GM12872 (cell line): ENCODE measurements around the gene CCDC177.

ENCODE experiments used
- TF ChIP-seq, protein P1 (sequence below): IDR thresholded peaks from 3 replicates; pipeline ENCODE4 v1.5.1; 2011; ENCODE audit warnings: low read depth, mild to moderate bottlenecking, low read length, moderate library complexity; ENCODE audit not compliant: insufficient read depth

Gene CCDC177

DNA sequence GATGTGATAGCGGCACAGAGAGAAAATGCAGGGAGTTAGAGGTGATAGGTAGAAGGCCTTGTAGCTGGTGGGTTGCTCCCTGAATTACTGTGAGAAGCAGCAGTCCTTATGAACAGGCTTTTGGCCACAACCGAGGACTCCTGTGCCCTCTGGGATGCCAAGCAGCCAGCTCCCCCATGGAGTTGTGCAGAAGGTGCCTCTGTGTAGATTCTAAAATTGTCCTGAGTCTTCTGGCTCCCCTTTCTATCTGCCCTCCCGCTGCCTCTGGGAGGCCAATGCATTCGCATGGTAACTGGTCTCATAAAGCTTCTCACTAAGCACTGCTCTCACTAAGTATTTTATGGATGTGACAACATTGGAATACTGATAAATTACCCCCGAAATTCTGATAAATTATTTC, 20.7 kb upstream of the CCDC177 start:
- TF ChIP-seq, protein P1, sequence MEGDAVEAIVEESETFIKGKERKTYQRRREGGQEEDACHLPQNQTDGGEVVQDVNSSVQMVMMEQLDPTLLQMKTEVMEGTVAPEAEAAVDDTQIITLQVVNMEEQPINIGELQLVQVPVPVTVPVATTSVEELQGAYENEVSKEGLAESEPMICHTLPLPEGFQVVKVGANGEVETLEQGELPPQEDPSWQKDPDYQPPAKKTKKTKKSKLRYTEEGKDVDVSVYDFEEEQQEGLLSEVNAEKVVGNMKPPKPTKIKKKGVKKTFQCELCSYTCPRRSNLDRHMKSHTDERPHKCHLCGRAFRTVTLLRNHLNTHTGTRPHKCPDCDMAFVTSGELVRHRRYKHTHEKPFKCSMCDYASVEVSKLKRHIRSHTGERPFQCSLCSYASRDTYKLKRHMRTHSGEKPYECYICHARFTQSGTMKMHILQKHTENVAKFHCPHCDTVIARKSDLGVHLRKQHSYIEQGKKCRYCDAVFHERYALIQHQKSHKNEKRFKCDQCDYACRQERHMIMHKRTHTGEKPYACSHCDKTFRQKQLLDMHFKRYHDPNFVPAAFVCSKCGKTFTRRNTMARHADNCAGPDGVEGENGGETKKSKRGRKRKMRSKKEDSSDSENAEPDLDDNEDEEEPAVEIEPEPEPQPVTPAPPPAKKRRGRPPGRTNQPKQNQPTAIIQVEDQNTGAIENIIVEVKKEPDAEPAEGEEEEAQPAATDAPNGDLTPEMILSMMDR = no peak

DNA sequence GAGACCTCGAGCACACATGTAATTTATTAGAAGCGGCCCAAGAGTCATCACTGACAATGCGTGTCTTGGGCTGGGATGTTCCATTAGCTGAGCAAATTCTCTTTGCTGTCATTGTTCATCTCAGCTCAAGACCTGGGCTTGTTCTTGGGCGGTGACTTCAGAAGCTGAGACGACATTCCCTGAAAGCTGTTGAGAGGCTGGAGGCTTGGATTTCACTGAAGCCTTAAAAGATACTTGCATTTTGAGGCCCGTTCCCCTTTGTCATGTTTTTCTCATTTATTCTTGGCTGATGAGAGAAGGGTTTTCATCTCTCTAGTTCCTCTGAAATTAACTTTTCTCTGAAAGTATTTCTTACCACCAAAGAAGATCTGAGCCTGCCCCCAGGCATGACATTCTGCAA, 20.2 kb upstream of the CCDC177 start:
- TF ChIP-seq, protein P1 = no peak

DNA sequence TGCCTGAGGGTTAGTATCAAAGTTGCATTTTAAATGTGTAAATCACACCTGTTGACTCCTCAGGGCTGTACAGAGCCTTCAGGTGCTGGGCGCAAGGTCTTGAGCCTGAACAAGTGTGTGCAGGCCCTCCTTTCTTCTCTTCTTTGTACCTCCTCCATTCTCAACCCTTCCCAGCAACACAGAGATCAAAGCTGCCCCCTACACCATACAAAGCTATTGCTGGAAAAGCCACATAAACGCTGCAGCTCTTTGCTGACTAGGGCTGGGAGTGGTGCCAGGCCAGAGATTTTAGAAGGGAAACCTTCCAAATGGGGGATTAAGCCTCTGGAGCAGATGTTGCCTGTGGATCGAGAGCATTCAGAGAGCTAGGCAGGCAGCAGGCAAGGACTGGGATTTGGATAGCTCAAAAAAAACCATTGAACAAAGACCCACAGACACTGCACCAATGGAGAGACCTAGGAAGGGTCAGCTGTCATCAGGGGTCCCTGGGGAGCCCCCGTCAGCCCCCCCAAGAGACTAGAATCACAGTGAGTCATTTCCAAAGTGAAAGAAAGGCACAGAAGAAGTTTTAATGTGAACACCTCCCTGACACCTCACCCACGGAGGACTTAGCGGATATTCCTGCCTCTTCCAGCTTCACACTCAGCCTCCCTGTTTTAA, 18.5 kb upstream of the CCDC177 start:
- TF ChIP-seq, protein P1 = no peak

DNA sequence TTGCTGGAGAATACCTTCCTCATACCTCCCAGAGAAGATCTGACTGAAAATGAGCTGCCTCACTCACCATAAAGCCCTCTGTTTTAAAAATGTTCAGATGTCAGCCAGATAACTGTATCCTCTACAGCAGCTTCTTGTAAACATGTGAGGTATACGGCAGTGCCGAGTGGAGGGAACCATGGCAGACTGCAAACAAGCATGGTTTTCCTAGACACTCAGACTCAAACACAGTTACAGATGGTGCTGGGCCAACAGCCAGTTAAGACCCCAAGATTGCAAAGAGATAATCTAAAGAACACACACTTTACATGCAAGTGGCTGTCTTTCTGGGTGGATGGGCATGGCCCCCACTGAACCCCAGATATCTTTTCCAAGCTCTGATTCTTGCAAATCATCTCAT, 16.6 kb upstream of the CCDC177 start:
- TF ChIP-seq, protein P1 = no peak

DNA sequence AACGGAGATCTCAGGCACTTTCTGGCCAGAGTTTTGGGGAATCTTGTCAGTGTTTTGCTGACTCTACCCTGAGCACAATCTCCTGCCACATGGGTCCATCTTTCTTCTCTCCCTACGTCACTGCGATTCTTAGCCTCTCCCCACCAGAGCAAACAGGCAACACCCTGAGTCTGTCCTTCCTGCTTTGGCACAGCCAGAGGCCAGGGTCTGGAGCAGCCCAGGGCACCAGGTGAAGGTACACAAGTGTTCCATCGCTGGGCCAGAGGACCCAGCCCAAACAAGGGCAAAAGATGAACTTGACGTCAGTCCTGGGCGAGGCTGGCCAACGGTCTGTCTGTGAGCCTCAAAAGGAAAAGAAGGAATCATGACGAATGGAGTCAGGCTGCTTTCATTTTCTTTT, 12.7 kb upstream of the CCDC177 start:
- TF ChIP-seq, protein P1 = no peak

DNA sequence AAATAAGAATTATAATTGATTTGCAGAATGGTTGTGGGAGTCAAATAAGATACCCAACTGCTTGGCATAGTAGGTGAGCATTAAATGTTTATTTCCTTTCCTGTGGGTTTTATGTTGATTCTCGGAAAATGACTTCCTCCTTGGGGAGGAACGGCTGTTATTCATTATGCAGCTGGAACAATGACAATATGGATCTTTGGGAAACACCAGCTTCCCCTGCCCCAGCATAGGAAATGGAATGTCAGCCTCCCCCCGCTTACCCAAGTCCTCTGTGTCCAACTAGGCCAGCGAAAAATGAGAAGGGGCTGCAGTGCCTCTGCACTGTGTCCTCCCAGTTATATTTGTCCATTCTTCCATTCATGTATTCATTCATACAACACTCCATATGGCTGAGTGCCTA, 11.7 kb upstream of the CCDC177 start:
- TF ChIP-seq, protein P1 = no peak

DNA sequence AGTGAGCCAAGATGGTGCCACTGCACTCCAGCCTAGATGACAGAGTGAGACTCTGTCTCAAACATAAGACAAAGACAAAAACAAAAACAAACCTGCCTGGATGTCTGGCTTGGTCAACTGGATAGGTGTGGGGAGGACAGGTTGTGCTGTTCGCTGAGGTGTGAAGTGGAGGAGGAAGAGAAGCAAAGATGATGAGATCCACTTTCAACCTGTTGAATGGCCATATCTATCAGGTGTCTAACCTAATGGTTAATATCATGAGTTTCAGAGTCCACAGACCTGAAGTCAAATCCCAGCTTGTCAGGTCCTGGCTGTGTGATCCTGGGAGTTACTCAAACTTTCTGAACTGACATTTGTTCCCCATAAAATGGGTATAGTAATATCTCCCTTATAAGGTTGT, 9.7 kb upstream of the CCDC177 start:
- TF ChIP-seq, protein P1 = no peak
